NB4 (cell line): ENCODE data around the gene DUS2.

ENCODE experiments used
- DNase-seq: peaks from one replicate; pipeline ENCODE4 v3.0.0; 2010; ENCODE audit warnings: low read depth
- H3K4me3 ChIP-seq: one replicate; pipeline ENCODE4 v1.5.1; 2011; ENCODE audit warnings: mild to moderate bottlenecking, low read depth, low read length, moderate library complexity
- MYC ChIP-seq: IDR thresholded peaks from 2 replicates; pipeline ENCODE4 v1.6.1; 2011; ENCODE audit warnings: low read depth, low read length
- POLR2A ChIP-seq: IDR thresholded peaks from 2 replicates; pipeline ENCODE4 v1.6.1; 2011; ENCODE audit warnings: mild to moderate bottlenecking; ENCODE audit not compliant: insufficient read length; ENCODE audit errors: extremely low read depth
- TF ChIP-seq, protein P1 (sequence below): IDR thresholded peaks from 2 replicates; pipeline ENCODE4 v1.6.1; 2011; ENCODE audit warnings: low read depth, low read length
- TF ChIP-seq, protein P2 (sequence below): IDR thresholded peaks from one replicate; pipeline ENCODE4 v1.5.1; 2012; ENCODE audit warnings: low read depth, low read length

DUS2 gene

DNA sequence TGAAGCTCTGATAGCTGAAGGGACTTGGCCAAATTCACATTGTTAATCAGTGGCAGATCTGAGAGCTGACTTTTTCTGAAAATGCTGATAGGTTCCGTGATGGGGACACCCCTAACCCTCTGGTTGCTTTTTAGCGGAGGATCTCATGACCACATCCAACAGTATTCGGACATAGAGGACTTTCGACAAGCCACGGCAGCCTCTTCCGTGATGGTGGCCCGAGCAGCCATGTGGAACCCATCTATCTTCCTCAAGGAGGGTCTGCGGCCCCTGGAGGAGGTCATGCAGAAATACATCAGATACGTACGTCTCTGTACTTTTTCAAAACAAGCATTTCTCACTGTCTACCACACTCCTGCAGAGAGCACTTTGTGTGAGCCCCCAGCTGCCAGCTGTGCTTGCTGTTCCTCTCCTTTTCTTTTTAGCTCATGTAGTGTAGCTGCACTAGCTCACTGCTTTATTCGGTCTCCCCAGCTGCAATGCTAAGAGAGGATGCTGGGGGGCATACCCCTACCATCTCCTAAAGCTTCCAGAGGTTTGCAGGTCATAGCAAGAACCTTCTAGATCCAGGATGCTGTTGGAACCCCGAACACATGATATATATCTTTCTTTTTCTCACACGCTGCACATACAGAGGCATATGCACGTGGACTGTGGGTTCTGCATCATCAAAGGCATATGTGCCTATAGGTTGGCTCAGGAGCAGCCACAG is 47.9 kb downstream of the DUS2 start:
- TF ChIP-seq, protein P1, sequence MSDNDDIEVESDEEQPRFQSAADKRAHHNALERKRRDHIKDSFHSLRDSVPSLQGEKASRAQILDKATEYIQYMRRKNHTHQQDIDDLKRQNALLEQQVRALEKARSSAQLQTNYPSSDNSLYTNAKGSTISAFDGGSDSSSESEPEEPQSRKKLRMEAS = no peak
- TF ChIP-seq, protein P2, sequence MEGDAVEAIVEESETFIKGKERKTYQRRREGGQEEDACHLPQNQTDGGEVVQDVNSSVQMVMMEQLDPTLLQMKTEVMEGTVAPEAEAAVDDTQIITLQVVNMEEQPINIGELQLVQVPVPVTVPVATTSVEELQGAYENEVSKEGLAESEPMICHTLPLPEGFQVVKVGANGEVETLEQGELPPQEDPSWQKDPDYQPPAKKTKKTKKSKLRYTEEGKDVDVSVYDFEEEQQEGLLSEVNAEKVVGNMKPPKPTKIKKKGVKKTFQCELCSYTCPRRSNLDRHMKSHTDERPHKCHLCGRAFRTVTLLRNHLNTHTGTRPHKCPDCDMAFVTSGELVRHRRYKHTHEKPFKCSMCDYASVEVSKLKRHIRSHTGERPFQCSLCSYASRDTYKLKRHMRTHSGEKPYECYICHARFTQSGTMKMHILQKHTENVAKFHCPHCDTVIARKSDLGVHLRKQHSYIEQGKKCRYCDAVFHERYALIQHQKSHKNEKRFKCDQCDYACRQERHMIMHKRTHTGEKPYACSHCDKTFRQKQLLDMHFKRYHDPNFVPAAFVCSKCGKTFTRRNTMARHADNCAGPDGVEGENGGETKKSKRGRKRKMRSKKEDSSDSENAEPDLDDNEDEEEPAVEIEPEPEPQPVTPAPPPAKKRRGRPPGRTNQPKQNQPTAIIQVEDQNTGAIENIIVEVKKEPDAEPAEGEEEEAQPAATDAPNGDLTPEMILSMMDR = no peak
- TF ChIP-seq POLR2A = no peak
- TF ChIP-seq MYC = no peak
- DNase-seq = no peak
- H3K4me3 ChIP-seq = no peak overlapping the region

DNA sequence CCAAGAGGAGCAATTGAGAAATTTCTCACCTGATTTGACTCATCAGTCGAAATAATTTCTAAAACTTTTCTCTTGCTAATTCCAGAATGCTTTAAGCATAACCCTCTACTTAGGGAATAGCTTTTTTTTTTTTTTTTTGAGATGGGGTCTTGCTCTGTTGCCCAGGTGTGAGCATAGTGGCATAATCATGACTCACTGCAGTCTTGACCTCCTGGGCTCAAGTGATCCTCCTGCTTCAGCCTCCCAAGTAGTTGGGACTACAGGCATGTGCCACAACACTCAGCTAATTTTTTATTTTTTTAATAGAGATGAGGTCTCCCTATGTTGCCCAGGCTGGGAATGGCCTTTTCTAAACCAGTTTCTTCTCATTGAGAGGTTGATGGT is 48.4 kb downstream of the DUS2 start:
- no peak for DNase-seq
- TF ChIP-seq MYC = no peak
- TF ChIP-seq POLR2A = no peak
- TF ChIP-seq, protein P2 = no peak
- TF ChIP-seq, protein P1 = no peak
- no peak overlapping the region for H3K4me3 ChIP-seq

DNA sequence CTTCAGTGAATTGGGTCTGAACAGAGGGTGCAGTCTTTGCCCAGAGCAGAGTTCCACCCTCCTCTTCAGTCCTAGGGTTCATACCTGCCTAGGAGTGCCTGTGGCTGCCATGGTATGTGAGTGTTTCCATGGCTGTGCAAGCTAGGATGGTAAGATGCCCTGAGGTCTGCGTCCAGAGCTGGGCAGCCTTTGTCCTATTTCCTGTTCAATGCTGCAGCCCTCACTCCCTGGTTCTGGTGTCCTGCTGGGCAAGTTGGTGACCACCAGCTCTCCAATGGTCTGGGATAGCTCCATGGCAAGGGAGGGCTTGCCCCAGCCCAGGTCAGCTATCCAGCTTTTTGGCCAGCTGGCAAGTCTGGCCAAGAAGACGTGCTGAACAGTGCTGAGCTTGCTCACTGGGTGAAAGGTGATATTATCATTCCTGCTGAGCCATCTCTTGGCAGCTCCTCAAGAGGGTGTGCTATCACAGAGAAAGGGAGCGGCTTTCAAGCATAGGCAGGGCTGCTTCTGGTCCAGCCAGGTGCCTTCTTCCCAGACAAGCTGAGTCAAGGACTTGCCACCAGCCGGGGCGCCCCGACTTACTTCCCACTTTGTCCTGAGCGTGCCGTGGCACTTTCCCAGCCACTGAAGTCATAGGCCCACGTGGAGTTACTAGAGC is 49.1 kb downstream of the DUS2 start:
- peak; percentile 26 for DNase-seq
- TF ChIP-seq, protein P2 = no peak
- TF ChIP-seq POLR2A (no peak), MYC (no peak)
- TF ChIP-seq, protein P1 = no peak

DNA sequence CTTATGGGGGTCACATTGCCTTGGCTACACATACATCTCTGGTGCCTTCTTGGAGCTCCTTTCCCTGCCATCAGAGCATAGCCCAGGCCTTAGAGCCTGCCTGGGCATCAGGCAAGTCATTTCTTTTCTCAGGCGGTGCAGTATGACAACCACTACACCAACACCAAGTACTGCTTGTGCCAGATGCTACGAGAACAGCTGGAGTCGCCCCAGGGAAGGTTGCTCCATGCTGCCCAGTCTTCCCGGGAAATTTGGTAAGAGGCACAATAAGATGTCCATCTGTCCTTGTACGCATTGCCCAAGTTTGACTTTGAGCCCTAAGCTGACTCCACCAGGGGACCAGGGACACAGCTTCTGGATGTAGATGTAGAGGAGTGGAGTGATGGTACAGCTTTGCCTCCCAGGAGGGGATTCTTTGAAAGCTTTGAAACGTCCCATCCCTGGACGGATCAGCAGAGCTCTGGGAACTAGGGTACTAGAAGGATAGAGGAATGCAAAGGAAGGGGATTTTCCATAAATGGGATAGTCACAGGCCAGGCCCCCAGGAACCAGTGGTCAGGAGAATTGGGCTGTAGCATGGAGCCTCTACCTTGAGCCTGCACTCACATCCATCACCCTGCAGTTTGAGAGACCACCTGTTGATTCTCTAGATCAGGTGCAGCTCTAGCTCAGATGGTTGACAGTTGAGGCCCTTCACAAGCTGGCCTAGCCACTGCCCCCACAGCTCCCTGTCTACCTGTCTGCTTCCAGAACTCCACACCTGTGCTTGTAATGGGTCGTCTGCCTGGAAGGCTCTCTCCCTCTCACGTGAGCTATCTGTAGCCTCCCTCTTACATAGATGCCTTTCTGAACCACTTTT is 51.0 kb downstream of the DUS2 start:
- DNase-seq = no peak
- TF ChIP-seq, protein P1 = no peak
- TF ChIP-seq POLR2A (no peak), MYC (no peak)
- TF ChIP-seq, protein P2 = no peak
- no peak overlapping the region for H3K4me3 ChIP-seq

More for the DNA sequence above, 49.1 kb downstream of the DUS2 start:
- no peak overlapping the region for H3K4me3 ChIP-seq

DNA sequence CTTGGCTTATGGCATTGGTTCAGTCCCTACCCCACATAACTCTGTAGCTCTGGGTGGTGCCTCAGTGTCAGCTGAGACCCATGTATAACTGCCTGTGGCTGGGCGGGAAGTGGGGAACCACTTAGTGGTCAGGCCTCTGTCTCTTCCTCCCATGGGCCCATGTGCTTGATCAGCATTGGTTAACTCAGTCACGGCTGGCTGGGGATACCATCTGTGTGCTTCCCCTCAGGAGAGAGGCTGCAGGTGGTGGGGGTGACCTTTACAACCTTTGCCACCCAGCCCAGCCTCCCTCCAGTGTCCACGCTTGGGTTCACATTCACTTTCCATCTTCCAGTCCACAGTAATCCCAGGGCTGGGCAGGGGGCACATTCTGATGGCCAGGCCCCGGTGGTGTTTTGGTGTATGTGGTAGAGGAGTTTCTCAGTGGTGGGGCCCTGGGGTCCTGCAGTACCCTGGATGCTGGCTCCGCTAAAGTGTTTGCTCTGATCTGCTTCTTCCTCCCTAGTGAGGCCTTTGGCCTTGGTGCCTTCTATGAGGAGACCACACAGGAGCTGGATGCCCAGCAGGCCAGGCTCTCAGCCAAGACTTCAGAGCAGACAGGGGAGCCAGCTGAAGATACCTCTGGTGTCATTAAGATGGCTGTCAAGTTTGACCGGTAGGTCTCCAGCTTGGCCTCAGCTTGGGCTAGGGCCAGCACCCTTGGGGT is 51.9 kb downstream of the DUS2 start:
- peak; percentile 96 for DNase-seq
- TF ChIP-seq, protein P2 = no peak
- no peak for TF ChIP-seq POLR2A
- TF ChIP-seq, protein P1 = peak; percentile 96
- peak; percentile 95 for TF ChIP-seq MYC
- no peak overlapping the region for H3K4me3 ChIP-seq
